SK-N-SH (cell line): ENCODE data around the gene GIPC2. TPM values are rescaled to one million over a fixed set of nuclear protein-coding genes. Genes with fewer than 3 reads are reported as not detected.
"Not testable (repeated sequence)": the region's sequence is repeated elsewhere in the genome, so short reads cannot be mapped to it uniquely, and the experiment has no call there.

Experiments
- CTCF ChIA-PET: fragments of 300-600, 350-600 bp; formaldehyde crosslinking; extraction: SDS; loops from one replicate; lab custom pipeline; 2021; lab: Yijun Ruan, JAX
- POLR2A ChIA-PET: fragments of 350-600 bp; sonication (Branson Sonifier 250); formaldehyde crosslinking; extraction: SDS; loops from one replicate; lab custom pipeline; 2020; ENCODE audit warnings: antibody characterized with exemption, inconsistent platforms; lab: Yijun Ruan, JAX
- DNase-seq: peaks from one replicate; pipeline ENCODE4 v3.0.0; 2012
- H2AFZ ChIP-seq: fragments of 200-600 bp; sonication (generic); 2 replicates; pipeline ENCODE4 v1.8.1; 2016; ENCODE audit warnings: antibody characterized with exemption, mild to moderate bottlenecking, low read depth
- H3F3A ChIP-seq: fragments of 200-600 bp; sonication (generic); replicated peaks from 2 replicates; pipeline ENCODE3; 2016; ENCODE audit warnings: antibody characterized with exemption, mild to moderate bottlenecking; ENCODE audit not compliant: insufficient read depth
- H3K27ac ChIP-seq, 2 experiments: fragments of 200-500 bp in 1 of 2; fragments of 200-600 bp in 1 of 2; sonication (Bioruptor generic) in 1 of 2; sonication (generic), shearing (Covaris generic) in 1 of 2; 2 replicates each; pipeline versions ENCODE4 v1.5.1 to v1.6.1; 2014 to 2016; ENCODE audit warnings: low read depth in 2 of 2, inconsistent platforms in 1 of 2, low read length in 1 of 2, mild to moderate bottlenecking in 1 of 2, mixed read lengths in 1 of 2
- H3K27me3 ChIP-seq: fragments of 200-600 bp; sonication (generic), shearing (Covaris generic); 2 replicates; pipeline ENCODE4 v1.6.1; 2016; ENCODE audit warnings: mixed run types; ENCODE audit not compliant: insufficient read depth
- H3K36me3 ChIP-seq, 2 experiments: fragments of 200-500 bp in 1 of 2; fragments of 200-600 bp in 1 of 2; sonication (Bioruptor generic) in 1 of 2; sonication (generic) in 1 of 2; replicated peaks in 1 of 2; 2 replicates each; pipeline versions ENCODE3 to v1.5.1; 2014 to 2016; ENCODE audit warnings: low read length in 1 of 2, mild to moderate bottlenecking in 1 of 2; ENCODE audit not compliant: insufficient read depth in 2 of 2, control insufficient read depth in 1 of 2
- H3K4me1 ChIP-seq, 2 experiments: fragments of 200-500 bp in 1 of 2; fragments of 200-600 bp in 1 of 2; sonication (Bioruptor generic) in 1 of 2; sonication (generic), shearing (Covaris generic) in 1 of 2; 2 replicates each; pipeline versions ENCODE4 v1.5.1 to v1.6.1; 2014 to 2016; ENCODE audit warnings: low read depth in 1 of 2, low read length in 1 of 2, mixed run types in 1 of 2; ENCODE audit not compliant: insufficient read depth in 2 of 2, control insufficient read depth in 1 of 2
- H3K4me2 ChIP-seq: fragments of 200-600 bp; sonication (generic), shearing (Covaris generic); 2 replicates; pipeline ENCODE4 v1.6.1; 2017; ENCODE audit warnings: mixed run types
- H3K4me3 ChIP-seq, 2 experiments: fragments of 200-500 bp in 1 of 2; fragments of 200-600 bp in 1 of 2; sonication (Bioruptor generic) in 1 of 2; sonication (generic), shearing (Covaris generic) in 1 of 2; 2 replicates each; pipeline versions ENCODE4 v1.5.1 to v1.8.1; 2014 to 2016; ENCODE audit warnings: low read depth in 2 of 2, inconsistent platforms in 1 of 2, low read length in 1 of 2, mild to moderate bottlenecking in 1 of 2, mixed read lengths in 1 of 2, moderate library complexity in 1 of 2
- H3K79me2 ChIP-seq: fragments of 200-600 bp; sonication (generic); 2 replicates; pipeline ENCODE4 v1.8.1; 2017; ENCODE audit warnings: mild to moderate bottlenecking; ENCODE audit not compliant: insufficient read depth
- H3K9ac ChIP-seq: fragments of 200-600 bp; sonication (generic); 2 replicates; pipeline ENCODE4 v1.6.1; 2017; ENCODE audit warnings: mixed run types
- H3K9me2 ChIP-seq: fragments of 200-600 bp; sonication (generic); 2 replicates; pipeline ENCODE4 v1.6.1; 2017; ENCODE audit warnings: mixed run types
- H3K9me3 ChIP-seq: fragments of 200-600 bp; sonication (generic); 2 replicates; pipeline ENCODE4 v1.6.1; 2017; ENCODE audit warnings: mixed run types, mild to moderate bottlenecking, moderate library complexity
- H4K20me1 ChIP-seq: fragments of 200-600 bp; sonication (generic); 2 replicates; pipeline ENCODE4 v1.6.1; 2017; ENCODE audit warnings: mild to moderate bottlenecking, mixed run types; ENCODE audit not compliant: insufficient read depth
- EP300 ChIP-seq, 2 experiments: IDR thresholded peaks; 2 replicates each; pipeline versions ENCODE4 v1.4.0 to v1.6.1; 2012; ENCODE audit warnings: borderline replicate concordance in 1 of 2, low read depth in 1 of 2, low read length in 1 of 2
- EZH2phosphoT487 ChIP-seq: fragments of 200-600 bp; sonication (generic); IDR thresholded peaks from 2 replicates; pipeline ENCODE4 v1.6.1; 2017; ENCODE audit warnings: low read depth, mixed run types, mild to moderate bottlenecking, antibody characterized with exemption, moderate library complexity, borderline replicate concordance
- FOXJ3 ChIP-seq: sonication (generic); formaldehyde crosslinking; IDR thresholded peaks from 2 replicates; pipeline ENCODE4 v1.5.1; 2020; ENCODE audit warnings: mild to moderate bottlenecking, missing genetic modification reagents
- FOXM1 ChIP-seq: IDR thresholded peaks from 2 replicates; pipeline ENCODE4 v1.4.0; 2012; ENCODE audit warnings: low read depth, mild to moderate bottlenecking
- GABPA ChIP-seq: IDR thresholded peaks from 2 replicates; pipeline ENCODE4 v1.4.0; 2012; ENCODE audit warnings: low read depth, mild to moderate bottlenecking
- GATA2 ChIP-seq: sonication (generic); formaldehyde crosslinking; IDR thresholded peaks from 2 replicates; pipeline ENCODE4 v1.5.0; 2020; ENCODE audit warnings: mild to moderate bottlenecking, missing genetic modification reagents
- JUND ChIP-seq: IDR thresholded peaks from 2 replicates; pipeline ENCODE4 v1.4.0; 2012
- NFIC ChIP-seq: IDR thresholded peaks from 2 replicates; pipeline ENCODE4 v1.4.0; 2012; ENCODE audit warnings: borderline replicate concordance
- NRF1 ChIP-seq: IDR thresholded peaks from 2 replicates; pipeline ENCODE4 v1.6.1; 2012; ENCODE audit warnings: low read depth, mild to moderate bottlenecking, low read length
- POLR2AphosphoS5 ChIP-seq: IDR thresholded peaks from 2 replicates; pipeline ENCODE4 v1.6.1; 2012; ENCODE audit warnings: low read depth, low read length
- RCOR1 ChIP-seq: fragments of 150-350 bp; IDR thresholded peaks from 2 replicates; pipeline ENCODE4 v1.6.1; 2017; ENCODE audit warnings: antibody characterized with exemption, low read length
- SIN3A ChIP-seq: IDR thresholded peaks from 2 replicates; pipeline ENCODE4 v1.6.1; 2012; ENCODE audit warnings: low read depth, mild to moderate bottlenecking, low read length, moderate library complexity, borderline replicate concordance
- SMC3 ChIP-seq: IDR thresholded peaks from 2 replicates; pipeline ENCODE4 v1.6.1; 2012; ENCODE audit warnings: low read depth, low read length, improper control_type of control experiment
- TAF1 ChIP-seq: IDR thresholded peaks from 2 replicates; pipeline ENCODE4 v1.6.1; 2012; ENCODE audit warnings: low read depth, mild to moderate bottlenecking, low read length, moderate library complexity, borderline replicate concordance
- TEAD4 ChIP-seq: IDR thresholded peaks from 2 replicates; pipeline ENCODE4 v1.4.0; 2012; ENCODE audit warnings: mild to moderate bottlenecking, borderline replicate concordance; ENCODE audit not compliant: insufficient read depth
- YY1 ChIP-seq: IDR thresholded peaks from 2 replicates; pipeline ENCODE4 v1.4.0; 2012; ENCODE audit warnings: low read depth, mild to moderate bottlenecking
- WGBS: methylation state at CpG from one replicate; pipeline ENCODE4 v1.1.6; 2017; ENCODE audit warnings: low lambda C conversion rate; 5-methylcytosine and 5-hydroxymethylcytosine counted together
- polyA plus RNA-seq, 3 experiments: library from polyadenylated mRNA; depleted of rRNA; stranded (reverse); fragments of >200 nt; gene quantifications; 2 replicates each; pipeline ENCODE4 v1.2.3, GENCODE V29; 2012
- TF ChIP-seq, protein P1 (sequence below): fragments of 150-350 bp; IDR thresholded peaks from 2 replicates; pipeline ENCODE4 v1.6.1; 2016; ENCODE audit warnings: mild to moderate bottlenecking, low read depth, low read length
- TF ChIP-seq, protein P2 (sequence below): IDR thresholded peaks from 2 replicates; pipeline ENCODE4 v1.4.0; 2012; ENCODE audit warnings: low read depth
- TF ChIP-seq, protein P3 (sequence below): fragments of 150-350 bp; IDR thresholded peaks from 2 replicates; pipeline ENCODE4 v1.6.1; 2017; ENCODE audit warnings: antibody characterized with exemption, low read length, low read depth, borderline replicate concordance

GIPC2 gene
- polyA plus RNA-seq, 1 of the 3 experiments (the other 2 are of a cell fraction), result 0.02 TPM

- H2AFZ ChIP-seq, H3K4me1 ChIP-seq, H3K4me3 ChIP-seq, H3K27me3 ChIP-seq, H4K20me1 ChIP-seq, H3K9me2 ChIP-seq, H3K27ac ChIP-seq, H3K9ac ChIP-seq, DNase-seq, POLR2A ChIA-PET, H3K4me2 ChIP-seq, H3K9me3 ChIP-seq: not testable (repeated sequence)
- WGBS, result 83% methylated on average over 4 of the region's 4 CpGs
- peaks cover 7 to 26% of the 10 kb centered on the region in 2 experiments for H3K36me3 ChIP-seq
- H3F3A ChIP-seq, result peaks cover 32% of the 10 kb centered on the region
- CTCF ChIA-PET, result interaction anchor here (1.0 kb wide), 1 partner anchor 16 kb away, joined by 4 read pairs; no protein-coding TSS in a partner anchor
- peaks cover 10% of the 10 kb centered on the region; the same call in 1 of the 2 replicates for H3K79me2 ChIP-seq
These were observed 24.6 kb upstream of the GIPC2 start for GRCh38 chr1:78021134-78021533.

DNA sequence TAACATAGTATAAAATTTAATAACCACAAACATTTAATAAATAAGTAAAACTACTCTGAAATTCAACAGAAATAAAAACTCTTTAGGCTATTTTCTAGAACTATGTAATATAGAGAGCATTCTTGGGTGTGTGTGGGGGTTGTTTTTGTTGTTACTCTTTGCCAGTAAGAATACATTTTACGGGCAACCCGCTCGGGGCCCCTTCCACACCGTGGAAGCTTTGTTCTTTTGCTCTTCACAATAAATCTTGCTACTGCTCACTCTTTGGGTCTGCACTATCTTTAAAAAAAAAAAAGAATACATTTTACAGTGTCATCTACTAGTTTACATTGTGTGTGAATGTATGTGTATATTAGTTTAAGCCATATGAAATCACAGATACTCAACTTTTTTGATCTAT lies 16.0 kb upstream of the GIPC2 start:
- ChIA-PET CTCF (interaction anchor here (0.8 to 1.2 kb wide), 2 partner anchors 16 to 20 kb away, joined by 3 read pairs; no protein-coding TSS in a partner anchor), POLR2A (no interaction called here)
- Histone ChIP-seq H2AFZ (no peak overlapping the region; the same call in 1 of the 2 replicates), H3K79me2 (no peaks in the 10 kb centered on the region), H4K20me1 (no peaks in the 10 kb centered on the region), H3K9ac (no peak overlapping the region), H3K9me2 (no peaks in the 10 kb centered on the region), H3K4me1 (no peaks in the 10 kb centered on the region), H3K4me2 (no peak overlapping the region), H3K36me3 (no peaks in the 10 kb centered on the region), H3F3A (peaks cover 7% of the 10 kb centered on the region), H3K27ac (no peak overlapping the region), H3K9me3 (no peaks in the 10 kb centered on the region), H3K27me3 (no peaks in the 10 kb centered on the region), H3K4me3 (no peak overlapping the region)
- WGBS, result 94% methylated on average over 4 of the region's 4 CpGs
- DNase-seq, result no peak
- TF ChIP-seq EP300 (IDR thresholded peaks at IDR 0.05; ENCODE audit: borderline replicate concordance in 1 of 2, low read depth in 1 of 2, low read length in 1 of 2), result no peak
- no peak for TF ChIP-seq YY1
- no peak for TF ChIP-seq POLR2AphosphoS5
- no peak for TF ChIP-seq RCOR1
- no peak for TF ChIP-seq NFIC
- TF ChIP-seq, protein P1, sequence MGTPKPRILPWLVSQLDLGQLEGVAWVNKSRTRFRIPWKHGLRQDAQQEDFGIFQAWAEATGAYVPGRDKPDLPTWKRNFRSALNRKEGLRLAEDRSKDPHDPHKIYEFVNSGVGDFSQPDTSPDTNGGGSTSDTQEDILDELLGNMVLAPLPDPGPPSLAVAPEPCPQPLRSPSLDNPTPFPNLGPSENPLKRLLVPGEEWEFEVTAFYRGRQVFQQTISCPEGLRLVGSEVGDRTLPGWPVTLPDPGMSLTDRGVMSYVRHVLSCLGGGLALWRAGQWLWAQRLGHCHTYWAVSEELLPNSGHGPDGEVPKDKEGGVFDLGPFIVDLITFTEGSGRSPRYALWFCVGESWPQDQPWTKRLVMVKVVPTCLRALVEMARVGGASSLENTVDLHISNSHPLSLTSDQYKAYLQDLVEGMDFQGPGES, result no peak
- TF ChIP-seq FOXM1, result no peak
- TF ChIP-seq SIN3A, result no peak
- TF ChIP-seq, protein P2, sequence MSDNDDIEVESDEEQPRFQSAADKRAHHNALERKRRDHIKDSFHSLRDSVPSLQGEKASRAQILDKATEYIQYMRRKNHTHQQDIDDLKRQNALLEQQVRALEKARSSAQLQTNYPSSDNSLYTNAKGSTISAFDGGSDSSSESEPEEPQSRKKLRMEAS, result no peak

DNA sequence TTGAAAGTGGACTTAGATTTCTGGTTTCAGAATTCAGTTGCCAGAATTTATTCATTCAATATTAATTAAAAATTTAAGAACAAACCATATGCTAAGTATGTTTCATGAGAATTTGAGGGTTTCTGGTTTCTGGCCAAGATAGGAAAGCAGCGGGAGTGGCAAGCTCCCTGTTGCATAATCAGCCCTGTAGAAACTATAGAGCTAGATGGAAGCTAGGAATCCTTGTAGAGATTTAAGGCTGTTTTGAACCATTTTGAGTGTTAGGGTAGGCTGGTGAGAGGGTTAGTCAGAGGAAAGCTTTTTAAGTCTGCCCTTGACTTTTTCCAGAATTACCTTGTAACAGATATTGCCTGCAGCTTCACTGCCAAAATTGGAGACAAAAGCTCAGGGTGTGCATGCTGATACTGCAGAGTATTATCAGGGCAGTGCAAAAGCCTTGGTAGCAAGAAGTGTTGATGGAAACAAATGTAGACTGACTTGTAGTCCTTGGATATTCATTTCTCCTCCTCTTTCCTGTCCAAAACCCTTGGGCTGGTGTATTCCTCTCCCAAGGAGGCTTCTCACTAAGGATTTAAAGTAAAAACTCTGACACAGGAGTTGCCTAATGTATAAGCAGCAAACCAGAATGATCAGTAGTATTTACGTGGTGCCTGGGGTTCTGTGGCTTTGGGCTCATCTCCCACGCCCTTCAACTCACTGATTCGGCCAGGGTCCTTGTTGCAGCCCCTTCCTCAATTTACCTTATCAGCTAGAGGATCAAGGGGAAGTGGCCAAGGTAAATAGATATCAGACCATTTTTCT lies 12.6 kb upstream of the GIPC2 start:
- DNase-seq, result no peak
- H4K20me1 ChIP-seq, result no peaks in the 10 kb centered on the region
- POLR2A ChIA-PET, result no interaction called here
- no peaks in the 10 kb centered on the region for H3K79me2 ChIP-seq
- no peaks in the 10 kb centered on the region for H3K9me3 ChIP-seq
- H3F3A ChIP-seq, result peaks cover 3% of the 10 kb centered on the region
- H3K4me2 ChIP-seq, result no peak overlapping the region
- H3K27ac ChIP-seq, result no peak overlapping the region
- H3K9ac ChIP-seq, result no peak overlapping the region
- H3K9me2 ChIP-seq, result no peaks in the 10 kb centered on the region
- no peaks in the 10 kb centered on the region for H3K4me1 ChIP-seq
- no peaks in the 10 kb centered on the region for H3K27me3 ChIP-seq
- 69% methylated on average over 4 of the region's 4 CpGs for whole genome bisulfite sequencing
- CTCF ChIA-PET, result interaction anchor here (0.8 kb wide), 1 partner anchor 65 kb away, joined by 3 read pairs; no protein-coding TSS in a partner anchor
- no peaks in the 10 kb centered on the region for H3K36me3 ChIP-seq
- H3K4me3 ChIP-seq, result no peak overlapping the region
- H2AFZ ChIP-seq, result no peak overlapping the region
- TF ChIP-seq JUND, result no peak
- TF ChIP-seq GABPA, result no peak
- no peak for TF ChIP-seq FOXJ3 (CRISPR knock-in tag)
- TF ChIP-seq, protein P1, result no peak
- TF ChIP-seq, protein P3, sequence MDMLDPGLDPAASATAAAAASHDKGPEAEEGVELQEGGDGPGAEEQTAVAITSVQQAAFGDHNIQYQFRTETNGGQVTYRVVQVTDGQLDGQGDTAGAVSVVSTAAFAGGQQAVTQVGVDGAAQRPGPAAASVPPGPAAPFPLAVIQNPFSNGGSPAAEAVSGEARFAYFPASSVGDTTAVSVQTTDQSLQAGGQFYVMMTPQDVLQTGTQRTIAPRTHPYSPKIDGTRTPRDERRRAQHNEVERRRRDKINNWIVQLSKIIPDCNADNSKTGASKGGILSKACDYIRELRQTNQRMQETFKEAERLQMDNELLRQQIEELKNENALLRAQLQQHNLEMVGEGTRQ, result no peak
- TF ChIP-seq EZH2phosphoT487, result no peak
- no peak for TF ChIP-seq SMC3
- no peak for TF ChIP-seq TEAD4
- TF ChIP-seq GATA2 (CRISPR knock-in tag), result no peak
- no peak for TF ChIP-seq NRF1
- no peak for TF ChIP-seq TAF1
